NK-92 (cell line): Measurements from ENCODE around the gene PXYLP1.

Experiments
- DNase-seq: peaks from one replicate; lab custom pipeline; 2025; ENCODE audit not compliant: unreplicated experiment; lab: John Stamatoyannopoulos, UW

Gene PXYLP1

DNA sequence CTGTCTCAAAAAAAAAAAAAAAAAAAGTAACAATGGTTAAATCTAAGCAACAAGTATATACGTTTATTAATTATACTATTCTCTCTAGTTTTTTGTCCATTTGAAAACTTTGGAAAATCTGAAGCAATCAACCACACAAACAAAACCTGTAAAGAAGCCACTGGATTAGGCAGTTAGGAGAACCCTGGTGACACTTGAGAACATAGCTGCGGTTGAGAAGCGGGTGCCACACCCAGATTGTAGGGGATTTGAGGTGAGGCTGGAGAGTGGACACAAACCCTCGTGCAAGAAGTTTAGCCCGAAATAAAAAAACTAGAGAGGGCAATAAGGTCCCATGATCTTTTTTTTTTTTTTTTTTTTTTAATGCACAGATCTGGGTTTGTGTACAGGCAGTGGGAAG lies 110.8 kb downstream of the PXYLP1 start:
- no peak for DNase-seq

DNA sequence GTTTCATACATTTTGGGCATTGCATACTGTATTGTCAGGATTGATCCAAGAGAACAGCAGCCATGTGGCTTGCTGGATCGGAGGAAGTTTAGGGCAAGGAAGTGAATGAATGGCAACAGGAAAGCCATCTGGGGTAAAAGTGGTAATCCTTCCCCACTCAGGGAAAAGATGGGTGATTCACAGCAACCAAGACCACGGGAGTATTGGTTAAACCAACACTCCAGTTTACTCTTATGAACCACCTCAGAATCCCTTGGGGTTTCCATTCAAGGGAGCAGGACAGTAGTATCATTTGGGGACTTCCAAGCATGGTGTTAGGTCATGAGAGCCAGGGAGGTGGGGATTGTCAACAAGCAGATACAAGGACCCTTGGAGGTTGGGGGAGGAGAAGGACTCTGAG lies 111.5 kb downstream of the PXYLP1 start:
- DNase-seq: no peak

DNA sequence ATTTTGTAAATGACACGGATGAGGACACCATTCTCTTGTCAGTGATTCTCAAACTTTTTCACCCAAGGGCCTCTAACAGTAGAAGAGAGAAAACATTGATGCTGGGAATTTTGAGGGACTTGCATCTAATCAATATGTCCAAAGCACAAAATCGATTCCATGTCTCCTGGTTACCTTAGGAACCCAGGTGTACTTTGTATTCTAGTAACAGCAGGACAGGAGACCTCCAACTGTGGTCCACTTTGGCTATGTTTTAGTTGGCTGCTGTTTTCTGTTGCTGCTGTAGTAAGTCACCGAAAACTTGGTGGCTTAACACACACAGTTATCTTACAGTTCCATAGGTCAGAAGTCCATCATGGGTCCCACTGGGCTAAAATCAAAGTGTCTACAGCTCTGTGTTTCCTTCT lies 112.2 kb downstream of the PXYLP1 start:
- DNase-seq: no peak
